Kidney capillary endothelial cell (primary cell): Measurements from ENCODE around the gene TRPM2.

Experiments used
- DNase-seq: peaks from one replicate; pipeline ENCODE4 v3.0.0-alpha.2; 2018; ENCODE audit warnings: low spot score

Gene TRPM2

DNA sequence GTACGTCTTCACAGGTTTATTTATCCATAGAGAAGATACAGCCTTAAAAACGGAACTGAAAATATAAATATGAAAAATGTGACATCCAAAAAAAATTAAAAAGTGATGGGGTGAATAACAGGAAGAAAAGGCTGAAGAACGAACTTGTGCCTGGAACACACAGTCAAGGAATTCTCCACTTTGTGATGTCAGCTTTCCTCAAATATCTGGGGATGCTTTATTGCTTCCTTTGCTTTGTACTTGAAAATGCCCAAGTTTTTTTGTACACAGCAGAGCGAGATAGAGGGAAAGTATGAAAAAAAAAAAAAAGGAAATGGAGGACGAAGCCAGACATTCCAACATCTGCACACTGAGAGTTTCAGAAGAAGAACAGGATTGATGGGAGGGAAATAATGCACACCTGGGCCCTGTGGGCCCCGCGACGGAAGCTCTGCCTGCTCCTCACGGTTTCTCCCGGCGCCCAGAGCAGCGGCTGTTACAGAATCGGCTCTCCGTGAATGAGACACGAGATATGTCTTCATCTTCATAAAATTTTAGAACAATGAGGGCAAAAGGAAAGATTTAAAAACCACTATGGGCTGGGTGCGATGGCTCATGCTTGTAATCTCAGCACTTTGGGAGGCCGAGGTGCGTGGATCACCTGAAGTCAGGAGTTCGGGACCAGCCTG is 91.9 kb downstream of the TRPM2 start:
- DNase-seq, result no peak

DNA sequence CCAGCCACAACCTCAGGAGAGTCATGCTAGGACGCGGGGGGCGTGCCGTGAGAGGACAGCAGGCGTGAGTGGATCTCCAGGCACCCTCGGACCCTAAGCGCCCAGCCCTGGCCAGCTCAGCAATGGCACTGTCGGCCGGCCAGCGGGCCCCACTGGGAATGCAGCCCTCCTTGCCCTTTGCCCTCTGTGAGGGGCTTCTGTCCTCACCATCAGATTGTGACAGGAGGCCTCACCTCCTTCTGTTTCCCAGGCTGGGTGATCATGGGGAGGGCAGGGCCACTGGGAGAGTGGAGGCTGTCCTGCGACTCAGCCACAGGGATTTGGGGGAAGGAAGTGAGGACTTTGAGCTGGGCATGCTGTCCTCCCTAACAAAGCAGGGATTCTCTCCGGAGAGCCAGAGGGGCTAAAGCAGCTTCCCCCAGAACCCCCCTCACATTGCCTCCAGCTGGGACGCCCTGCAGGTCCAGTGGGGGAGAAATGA is 95.3 kb downstream of the TRPM2 start:
- DNase-seq, result no peak

DNA sequence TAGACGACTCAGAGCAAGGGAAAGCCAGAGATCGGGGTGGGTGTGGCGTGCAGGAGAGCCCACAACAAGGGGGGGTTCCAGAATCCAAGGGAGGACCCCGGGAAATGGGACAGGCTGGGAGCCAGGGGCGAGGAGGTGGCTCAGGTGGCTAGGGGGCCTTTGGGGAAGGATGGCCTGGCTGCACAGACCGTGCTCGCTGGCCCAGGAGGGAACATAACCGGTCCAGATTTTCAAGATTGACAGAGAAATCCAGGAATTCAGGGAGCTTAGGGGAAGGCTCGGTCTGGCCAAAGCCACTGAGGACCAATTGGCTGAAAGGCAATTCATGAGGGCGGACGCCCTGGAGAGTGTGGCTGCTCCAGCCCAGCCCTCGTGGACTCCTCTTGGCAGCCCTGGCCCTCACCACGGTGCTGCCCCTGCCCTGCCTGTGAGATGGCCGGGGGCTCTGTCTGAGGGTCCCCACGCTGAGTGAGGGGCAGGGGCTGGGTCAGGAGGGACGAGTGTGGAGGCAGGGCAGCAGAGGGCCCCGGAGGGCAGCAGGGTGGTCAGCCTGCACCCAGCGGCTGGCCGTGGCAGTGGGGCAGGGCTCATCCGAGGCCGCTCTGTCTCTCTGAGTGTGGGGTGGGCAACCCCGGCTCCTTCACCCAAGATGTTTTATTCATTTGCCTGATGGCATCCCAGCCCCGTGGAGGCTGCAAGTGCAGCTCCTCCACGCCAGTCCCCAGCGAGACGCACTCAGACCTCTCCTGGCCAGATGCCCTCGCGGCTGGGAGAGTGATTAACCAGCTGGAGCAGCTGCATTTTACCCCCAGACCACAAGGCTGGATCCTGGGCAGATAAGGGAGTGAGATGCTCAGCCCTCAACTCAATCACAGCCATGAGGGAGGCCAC is 96.3 kb downstream of the TRPM2 start:
- no peak for DNase-seq

DNA sequence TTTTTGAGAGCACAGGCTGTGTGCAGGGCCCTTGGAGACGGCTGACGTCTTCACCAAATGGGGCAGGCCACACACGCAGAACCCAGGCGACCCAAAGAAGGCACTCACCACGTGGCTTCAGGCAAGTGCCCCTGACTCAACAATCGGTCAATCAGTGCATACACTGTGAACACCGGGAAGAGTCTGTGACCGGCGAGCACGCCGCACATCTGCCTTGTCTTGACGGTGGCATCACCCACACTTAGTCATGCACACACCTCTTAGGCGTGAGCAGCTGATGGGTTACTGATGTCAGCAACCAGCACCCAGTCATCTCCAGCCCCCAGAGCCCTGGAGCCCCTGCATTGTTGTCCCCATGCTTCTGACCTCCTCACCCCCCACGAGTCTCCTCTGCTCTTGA is 97.0 kb downstream of the TRPM2 start:
- no peak for DNase-seq

DNA sequence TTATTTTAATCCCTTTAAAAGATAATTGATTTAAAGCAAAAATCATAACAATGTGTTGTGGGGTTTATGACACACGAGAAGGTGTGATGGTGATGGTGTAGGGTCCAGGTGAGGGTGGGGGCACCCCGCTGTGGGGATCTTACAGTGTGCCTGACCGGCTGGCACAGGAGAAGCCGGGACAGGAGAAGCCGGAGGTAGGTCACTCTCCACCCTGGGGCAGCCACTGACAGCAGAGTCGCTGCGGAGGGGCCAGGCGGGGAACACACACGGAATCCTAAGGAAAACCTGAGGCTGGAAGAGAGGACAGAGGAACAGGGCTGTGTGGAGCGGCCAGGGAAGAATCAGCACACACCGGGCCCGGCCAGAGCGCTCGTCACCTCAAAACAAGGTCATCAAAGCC is 97.6 kb downstream of the TRPM2 start:
- no peak for DNase-seq

DNA sequence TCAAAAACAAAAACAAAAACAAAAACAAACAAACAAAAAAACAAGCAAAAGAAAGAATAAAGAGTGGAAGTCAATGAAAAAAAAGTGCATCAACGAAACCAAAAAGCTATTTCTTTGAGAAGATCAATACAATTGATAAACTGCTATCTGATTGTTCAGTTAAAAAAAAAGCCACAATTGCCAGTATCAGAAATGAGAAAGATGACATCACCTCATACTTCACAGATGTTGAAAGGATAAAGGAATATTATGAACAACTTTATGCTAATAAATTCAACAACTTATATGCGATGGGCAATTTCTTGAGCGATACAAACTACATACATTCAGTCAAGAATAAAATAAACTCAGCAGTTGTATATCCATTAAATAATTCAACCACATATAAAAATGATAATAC is 99.7 kb downstream of the TRPM2 start:
- DNase-seq, result no peak

DNA sequence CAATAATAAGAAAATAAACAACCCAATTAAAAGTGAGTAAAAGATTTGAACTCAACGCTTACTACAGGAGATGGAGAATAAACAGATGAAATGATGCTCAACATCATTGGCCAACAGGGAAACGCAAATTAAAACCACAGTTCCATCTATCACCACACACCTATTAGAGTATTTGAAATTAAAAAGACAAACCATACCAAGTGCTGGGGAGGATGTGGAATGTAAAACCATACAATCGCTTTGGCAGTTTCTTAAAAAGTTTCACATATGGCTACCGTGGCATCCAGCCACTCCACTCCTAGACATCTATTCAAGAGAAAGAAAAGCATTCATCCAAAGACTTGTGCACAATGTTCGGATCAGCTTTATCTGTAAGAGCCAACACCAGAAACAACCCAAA is 100.6 kb downstream of the TRPM2 start:
- no peak for DNase-seq

DNA sequence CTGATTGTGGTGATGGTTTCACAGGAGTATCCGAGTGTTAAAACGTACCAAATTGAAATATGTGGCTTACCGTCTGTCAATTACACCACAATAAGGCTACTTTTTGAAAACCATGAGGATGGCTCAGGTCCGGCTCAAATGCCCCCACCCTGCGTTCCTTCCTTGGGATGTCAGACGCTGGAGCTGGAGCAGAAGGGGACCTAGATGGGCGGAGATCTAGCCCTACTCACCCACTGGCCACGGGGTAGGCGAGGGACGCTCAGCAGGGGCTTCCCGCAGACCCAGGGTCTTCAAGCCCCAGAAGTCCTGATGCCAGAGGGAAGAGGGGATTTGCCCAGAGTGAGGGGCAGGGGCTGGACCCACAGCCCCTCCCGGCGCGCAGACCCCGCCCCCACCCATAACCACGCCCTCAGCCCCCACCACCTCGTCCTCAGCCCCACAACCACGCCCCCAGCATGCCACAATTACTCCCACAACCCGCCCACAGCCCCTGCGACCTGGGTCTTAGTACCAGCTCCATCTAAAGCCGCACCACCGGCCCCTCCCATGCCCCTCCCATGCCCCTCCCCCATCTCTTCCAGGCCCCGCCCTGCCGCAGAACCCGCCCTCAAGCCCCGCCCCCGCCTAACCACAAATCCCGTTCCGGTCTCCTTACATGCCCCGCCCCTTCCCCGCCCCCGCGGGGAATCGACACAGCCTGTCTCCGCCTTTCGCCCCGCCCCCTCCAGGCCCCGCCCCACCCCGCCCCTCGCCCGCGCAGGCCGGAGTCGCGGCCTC is 101.5 kb downstream of the TRPM2 start, which contains the start of gene LRRC3:
Gene LRRC3 (plus strand): TSS at position 764 of the 777 bp plus-strand sequence. CDS start 1,135 bp downstream, outside the sequence.
- DNase-seq, result peak; percentile 89

DNA sequence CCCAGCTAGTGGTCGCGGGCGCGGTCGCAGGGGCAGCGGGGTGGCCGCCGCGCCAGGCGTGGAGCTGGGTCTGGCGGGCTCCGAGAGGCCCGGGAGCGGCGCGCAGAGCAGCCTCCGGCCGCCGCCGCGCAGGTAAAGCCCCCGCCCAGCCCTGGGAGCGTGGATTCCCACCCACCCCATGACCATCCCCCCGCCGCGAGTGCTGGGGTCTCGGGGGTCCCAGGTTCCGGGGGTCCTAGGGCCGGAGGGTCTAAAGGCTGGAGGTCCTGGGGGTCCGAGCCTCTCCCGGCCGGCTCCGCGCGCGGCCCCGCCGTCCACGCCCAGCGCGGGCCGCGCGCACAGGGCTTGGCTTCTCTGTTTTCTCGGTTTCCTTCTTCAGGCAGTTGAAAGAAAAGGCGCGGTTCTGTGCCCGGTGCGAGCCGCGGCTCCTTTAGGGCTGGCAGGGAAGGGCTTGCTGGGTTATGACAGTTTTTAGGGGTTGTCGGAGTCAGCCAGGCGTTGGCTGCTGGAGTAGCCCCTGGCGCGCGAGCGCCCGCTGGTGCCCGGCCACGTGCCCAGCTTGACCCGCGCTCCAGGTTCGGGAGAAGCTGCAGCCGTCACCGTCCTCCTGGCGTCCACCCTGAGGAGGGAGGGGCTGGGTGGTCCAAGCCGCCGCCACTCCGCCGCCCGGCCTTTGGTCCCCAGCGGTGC is 102.2 kb downstream of the TRPM2 start:
- peak; percentile 21 for DNase-seq

DNA sequence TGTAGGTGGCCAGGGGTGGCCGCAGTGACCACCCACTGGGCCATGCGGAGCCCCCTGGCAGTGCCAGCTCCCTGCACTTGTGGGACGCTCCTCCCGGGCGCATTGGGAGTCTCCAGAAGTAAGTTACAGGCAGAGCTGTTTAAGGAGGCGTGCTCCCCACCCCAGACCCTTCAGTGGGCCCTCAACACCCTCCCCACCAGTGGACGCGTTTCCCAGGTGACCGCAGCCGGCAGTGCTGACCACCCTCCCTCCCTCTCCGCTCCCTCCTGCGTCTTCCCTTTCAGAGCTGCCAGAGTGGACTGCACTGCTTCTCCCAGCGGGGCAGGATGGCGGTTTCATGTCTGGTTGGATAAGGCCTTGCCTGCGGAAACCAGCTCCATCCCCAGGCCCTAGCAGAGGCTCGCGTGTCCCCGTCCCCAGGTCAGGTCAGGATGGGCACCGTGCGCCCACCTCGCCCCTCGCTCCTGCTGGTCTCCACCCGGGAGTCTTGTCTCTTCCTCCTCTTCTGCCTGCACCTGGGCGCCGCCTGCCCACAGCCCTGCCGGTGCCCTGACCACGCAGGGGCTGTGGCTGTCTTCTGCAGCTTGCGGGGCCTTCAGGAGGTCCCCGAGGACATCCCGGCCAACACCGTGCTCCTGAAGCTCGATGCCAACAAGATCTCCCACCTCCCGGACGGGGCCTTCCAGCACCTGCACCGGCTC is 102.9 kb downstream of the TRPM2 start:
- DNase-seq, result no peak

DNA sequence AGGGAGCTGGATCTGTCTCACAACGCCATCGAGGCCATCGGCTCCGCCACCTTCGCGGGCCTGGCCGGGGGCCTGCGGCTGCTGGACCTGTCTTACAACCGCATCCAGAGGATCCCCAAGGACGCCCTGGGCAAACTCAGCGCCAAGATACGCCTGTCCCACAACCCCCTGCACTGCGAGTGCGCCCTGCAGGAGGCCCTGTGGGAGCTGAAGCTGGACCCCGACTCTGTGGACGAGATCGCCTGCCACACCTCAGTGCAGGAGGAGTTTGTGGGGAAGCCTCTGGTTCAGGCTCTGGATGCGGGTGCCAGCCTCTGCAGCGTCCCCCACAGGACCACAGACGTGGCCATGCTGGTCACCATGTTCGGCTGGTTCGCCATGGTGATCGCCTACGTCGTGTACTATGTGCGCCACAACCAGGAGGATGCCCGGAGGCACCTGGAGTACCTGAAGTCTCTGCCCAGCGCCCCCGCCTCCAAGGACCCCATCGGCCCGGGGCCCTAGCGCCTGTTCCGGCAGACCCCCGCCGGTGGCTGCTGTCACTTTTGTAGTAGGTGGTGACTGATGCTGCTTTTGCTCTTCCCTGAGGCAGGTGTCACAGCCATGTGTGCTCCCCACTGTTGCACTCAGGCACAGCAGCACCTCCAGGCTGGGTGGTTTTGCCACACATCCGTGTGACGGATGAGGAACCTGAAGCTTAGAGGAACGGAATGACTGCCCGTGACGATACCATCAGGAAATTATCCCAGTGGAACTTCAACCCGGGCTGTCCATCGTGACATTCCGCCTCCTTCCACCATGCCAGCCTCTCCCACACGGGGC is 103.7 kb downstream of the TRPM2 start:
- DNase-seq, result no peak

DNA sequence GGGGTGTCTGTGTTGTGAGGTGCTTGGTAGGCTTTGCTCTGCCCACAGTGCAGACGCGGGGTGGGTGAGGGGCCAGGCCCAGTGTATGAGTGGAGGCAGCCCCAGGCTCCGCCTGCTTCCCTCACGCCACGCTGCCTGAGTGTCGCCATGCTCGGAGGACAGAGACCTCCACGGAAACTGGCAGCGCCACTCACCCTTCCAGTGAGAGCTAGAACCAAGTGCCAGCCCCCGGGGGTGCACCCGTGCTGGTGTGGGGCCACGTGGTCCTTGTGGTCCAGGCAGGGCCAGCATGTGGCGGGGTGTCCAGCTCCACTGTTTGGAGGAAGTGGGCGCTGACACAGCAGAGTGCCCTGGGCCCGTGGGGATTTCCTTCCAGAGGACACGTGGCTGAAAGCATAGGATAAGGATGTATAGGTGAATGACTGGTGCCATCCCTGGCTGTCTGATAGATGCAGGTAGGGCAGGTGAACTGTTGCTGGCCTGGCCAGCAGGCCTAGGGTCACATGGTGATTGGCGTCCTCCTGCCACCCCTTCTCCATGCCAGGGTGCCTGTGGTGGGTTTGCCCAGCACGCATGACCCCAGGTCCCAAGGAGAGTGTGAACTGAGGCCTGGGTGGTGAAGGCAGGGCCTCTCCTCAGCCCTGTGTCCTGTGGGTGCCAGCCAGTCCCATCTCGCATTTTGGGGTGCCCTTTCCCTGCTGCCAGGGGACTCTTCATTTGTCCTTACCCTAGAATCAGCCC is 105.7 kb downstream of the TRPM2 start:
- no peak for DNase-seq

DNA sequence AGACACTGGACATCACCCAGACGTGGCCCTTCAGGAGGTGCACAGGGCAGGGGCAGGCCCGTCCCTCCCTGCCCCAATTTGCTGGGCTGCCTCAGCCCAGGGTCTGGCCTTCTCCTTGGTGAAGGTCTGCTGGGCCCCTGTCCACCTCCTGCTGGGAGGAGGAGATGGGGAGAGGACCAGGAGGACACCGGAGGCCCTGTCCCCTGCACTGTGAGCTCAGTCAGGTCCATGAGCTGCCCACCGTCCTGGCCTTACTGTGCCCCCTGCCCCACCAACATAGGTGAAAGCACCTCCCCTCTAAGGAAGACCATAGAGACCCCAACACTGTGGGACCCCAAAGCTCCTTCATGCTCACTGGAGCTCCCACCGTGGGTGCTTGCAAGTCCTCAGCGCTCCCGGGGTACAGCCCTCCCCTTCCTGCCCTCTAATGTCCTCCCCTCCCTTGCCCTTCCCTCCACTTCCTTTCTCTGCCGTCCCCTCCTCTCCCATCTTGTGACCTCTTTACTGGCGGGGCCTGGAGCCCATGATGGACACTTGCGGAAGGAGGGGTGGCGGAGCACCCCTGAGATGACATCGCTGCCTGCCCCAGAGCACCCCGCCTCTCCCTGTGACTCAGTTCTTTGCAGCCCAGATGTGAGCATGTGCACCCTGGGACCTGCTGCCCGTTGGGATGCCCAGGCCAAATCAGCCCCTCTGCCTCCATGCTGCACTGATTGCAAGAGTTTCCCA is 106.5 kb downstream of the TRPM2 start:
- DNase-seq, result no peak

DNA sequence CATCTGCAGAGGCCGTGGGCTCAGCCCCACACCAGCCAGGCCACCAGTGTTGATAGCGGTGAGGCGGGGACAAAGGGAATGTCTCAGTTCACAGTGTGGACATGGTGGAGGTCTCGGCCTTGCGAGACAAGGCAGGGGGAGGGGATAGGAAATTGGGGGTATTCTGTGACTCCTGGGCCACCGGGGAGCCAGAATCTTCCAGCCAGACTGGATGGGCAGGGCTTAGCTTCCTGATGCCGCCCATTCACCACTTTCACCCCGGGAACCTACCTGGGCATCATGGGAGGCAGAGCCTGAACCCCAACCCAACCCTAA is 107.0 kb downstream of the TRPM2 start:
- no peak for DNase-seq

DNA sequence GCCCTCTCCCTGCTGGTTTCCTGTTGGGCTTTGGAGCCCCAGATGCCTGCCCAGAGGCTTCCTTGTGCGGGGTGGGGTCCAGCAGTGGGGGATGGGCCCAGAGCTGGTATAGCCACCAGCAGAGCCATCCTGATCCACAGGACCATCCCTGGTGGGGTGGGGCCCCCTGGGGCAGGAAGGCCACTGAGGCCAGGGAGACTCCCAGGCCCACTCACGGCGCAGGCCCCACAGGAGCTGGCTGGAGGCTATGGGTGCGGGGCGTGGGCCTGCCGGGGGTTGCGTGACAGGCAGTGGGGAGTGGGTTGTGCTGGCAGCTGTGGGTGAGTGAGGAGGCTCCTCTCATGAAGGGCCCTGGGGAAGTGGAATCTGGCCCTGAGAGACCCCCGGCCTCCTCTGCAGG is 107.6 kb downstream of the TRPM2 start:
- DNase-seq, result no peak

DNA sequence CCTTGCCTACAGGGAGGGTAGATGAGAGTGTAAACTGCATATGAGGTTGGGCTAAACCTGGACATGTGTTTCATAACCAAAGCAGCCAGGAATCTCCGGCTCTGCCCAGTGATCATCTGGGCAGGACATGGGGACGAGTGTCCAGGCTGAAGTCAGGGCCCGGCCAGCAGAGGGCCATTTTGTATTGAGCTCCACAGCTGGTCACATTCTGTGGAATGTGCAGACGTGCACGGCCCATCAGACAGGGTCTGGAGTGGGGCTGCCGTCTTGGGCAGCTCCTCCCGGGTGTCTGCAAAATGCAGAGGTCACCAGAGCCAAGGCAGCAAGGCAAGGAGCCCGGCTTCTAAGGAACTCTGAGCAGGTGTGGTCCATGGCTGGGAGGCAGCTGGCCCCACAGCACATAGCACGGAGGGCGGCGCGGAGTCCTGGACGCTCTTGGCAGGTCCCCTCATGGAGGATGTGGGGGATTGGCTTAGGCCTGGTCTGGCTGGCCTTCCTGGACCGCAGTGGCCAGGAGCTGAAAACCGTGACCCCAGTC is 108.1 kb downstream of the TRPM2 start:
- no peak for DNase-seq

DNA sequence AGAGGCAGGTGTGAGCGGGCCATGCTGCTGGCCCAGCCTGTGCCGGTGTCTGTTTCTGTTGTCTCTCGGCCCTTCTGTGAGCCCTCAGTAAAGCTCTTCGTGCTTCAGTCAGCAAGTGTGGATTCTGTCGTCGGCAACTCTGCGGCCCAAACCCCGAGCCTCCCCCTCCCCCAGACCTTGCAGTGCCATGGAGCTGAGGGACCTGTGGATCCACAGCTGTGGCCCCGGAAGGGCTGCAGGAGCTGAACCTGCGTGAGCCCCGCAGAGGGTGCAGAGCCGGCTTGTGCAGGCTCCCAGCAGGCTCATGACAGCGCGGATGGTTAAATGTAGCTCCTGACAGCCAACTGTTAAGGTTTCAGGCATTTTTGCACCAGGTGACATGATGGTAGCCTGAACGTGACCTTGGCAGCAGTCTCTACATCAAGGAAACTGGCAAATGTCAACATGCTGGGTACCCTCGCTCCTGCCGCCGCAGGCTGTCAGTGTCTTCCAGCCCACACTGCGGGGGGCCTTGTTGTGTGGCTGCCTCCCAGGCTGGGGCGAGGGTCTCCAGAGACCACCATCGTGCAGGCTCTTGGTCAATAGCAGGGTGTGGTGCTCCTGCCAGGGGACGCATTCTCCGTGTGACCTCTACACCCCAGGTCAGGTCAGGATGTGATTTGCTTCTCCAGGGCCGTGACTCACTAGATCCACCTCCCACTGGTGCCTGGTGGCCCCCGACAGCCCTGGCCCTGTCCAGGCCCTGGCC is 108.8 kb downstream of the TRPM2 start:
- DNase-seq, result no peak

DNA sequence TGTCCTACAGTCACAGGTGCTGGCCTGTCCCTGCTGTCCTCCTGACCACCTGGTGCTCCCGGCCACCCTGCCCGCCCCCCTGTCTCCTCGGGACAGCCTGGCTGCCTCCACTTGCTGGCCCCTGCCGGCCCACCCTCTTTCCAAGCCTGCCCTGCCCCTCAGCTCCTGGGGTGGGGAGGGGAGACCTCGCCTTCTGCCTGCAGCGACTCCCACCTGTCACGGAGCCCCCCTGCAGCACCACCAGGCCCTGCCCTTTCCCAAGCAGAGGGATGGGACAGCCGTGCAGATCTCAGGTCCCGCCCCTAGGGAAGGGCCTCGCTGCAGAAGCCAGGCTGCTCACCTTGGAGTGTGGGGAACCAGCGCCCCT is 109.4 kb downstream of the TRPM2 start:
- DNase-seq, result no peak
